Activated CD8-positive, alpha-beta T cell treated with anti-CD3 and anti-CD28 coated beads, Interleukin-2, amount 10 ng/mL, durations not matched to agents 7 days and 5 days (primary cell): ENCODE results near the gene IGSF21. TPM values are rescaled to one million over a fixed set of nuclear protein-coding genes. Genes with fewer than 3 reads are reported as not detected.

Experiments
- ATAC-seq: fragments of 150-1000 bp; cut with Tn5 transposase; one replicate; pipeline ENCODE4 v1.10.0; 2021; ENCODE audit warnings: moderate library complexity
- CTCF ChIA-PET: fragments of 350-600 bp; sonication (Branson Sonifier 250); formaldehyde crosslinking; loops from one replicate; lab custom pipeline; 2021; ENCODE audit warnings: antibody characterized with exemption; lab: Charles Lee
- POLR2A ChIA-PET: fragments of 350-600 bp; sonication (Branson Sonifier 250); formaldehyde crosslinking; loops from one replicate; lab custom pipeline; 2021; ENCODE audit warnings: antibody characterized with exemption; lab: Charles Lee
- DNase-seq: peaks from one replicate; pipeline ENCODE4 v3.0.0-alpha.2; 2020
- H3K27ac Mint-ChIP-seq: one replicate; pipeline ENCODE4 v1.8.0; 2021; ENCODE audit warnings: mild to moderate bottlenecking, mixed read lengths
- H3K27me3 Mint-ChIP-seq: one replicate; pipeline ENCODE4 v1.8.0; 2021; ENCODE audit warnings: low read depth, mixed read lengths
- H3K36me3 Mint-ChIP-seq: one replicate; pipeline ENCODE4 v1.8.0; 2021; ENCODE audit warnings: low read depth, mixed read lengths
- H3K4me1 Mint-ChIP-seq: one replicate; pipeline ENCODE4 v1.8.0; 2021; ENCODE audit warnings: low read depth, mixed read lengths
- H3K4me3 Mint-ChIP-seq: one replicate; pipeline ENCODE4 v1.8.0; 2021; ENCODE audit warnings: mild to moderate bottlenecking, mixed read lengths
- H3K9me3 Mint-ChIP-seq: one replicate; pipeline ENCODE4 v1.8.0; 2022; ENCODE audit warnings: mixed read lengths; ENCODE audit not compliant: insufficient read depth
- total RNA-seq, 2 experiments: library from RNA; stranded (reverse); gene quantifications; one replicate each; pipeline ENCODE4 v1.2.3, GENCODE V29; 2021

Gene IGSF21
- total RNA-seq, 2 experiments from 2014 or later: not detected

GRCh38 chr1:18288722-18289121 lies 181.1 kb downstream of the IGSF21 start:
- Mint-ChIP-seq H3K4me3 (no peak overlapping the region), H3K27ac (no peak overlapping the region), H3K4me1 (no peaks in the 10 kb centered on the region), H3K36me3 (no peaks in the 10 kb centered on the region), H3K9me3 (no peaks in the 10 kb centered on the region), H3K27me3 (no peaks in the 10 kb centered on the region)
- CTCF ChIA-PET: no interaction called here
- ATAC-seq (no peak), DNase-seq (no peak)
- POLR2A ChIA-PET: no interaction called here

GRCh38 chr1:18289597-18289996 lies 182.0 kb downstream of the IGSF21 start:
- Mint-ChIP-seq H3K4me3 (no peak overlapping the region), H3K27me3 (no peaks in the 10 kb centered on the region), H3K9me3 (no peaks in the 10 kb centered on the region), H3K4me1 (no peaks in the 10 kb centered on the region), H3K36me3 (no peaks in the 10 kb centered on the region), H3K27ac (no peak overlapping the region)
- DNase-seq (no peak), ATAC-seq (no peak)
- ChIA-PET CTCF (interaction anchor here (1.1 kb wide), 1 partner anchor 10 kb away, joined by 3 read pairs; no protein-coding TSS in a partner anchor), POLR2A (no interaction called here)

GRCh38 chr1:18290740-18291412 lies 183.3 kb downstream of the IGSF21 start:
- no peak overlapping the region for H3K4me3 Mint-ChIP-seq
- no peaks in the 10 kb centered on the region for H3K36me3 Mint-ChIP-seq
- POLR2A ChIA-PET: no interaction called here
- no peaks in the 10 kb centered on the region for H3K9me3 Mint-ChIP-seq
- no peak overlapping the region for H3K27ac Mint-ChIP-seq
- H3K27me3 Mint-ChIP-seq: peaks cover 3% of the 10 kb centered on the region
- no peak for DNase-seq
- CTCF ChIA-PET: interaction anchor here (1.1 kb wide), 1 partner anchor 9 kb away, joined by 3 read pairs; no protein-coding TSS in a partner anchor
- no peak for ATAC-seq
- no peaks in the 10 kb centered on the region for H3K4me1 Mint-ChIP-seq

- Mint-ChIP-seq H3K4me3 (no peak overlapping the region), H3K27me3 (peaks cover 3% of the 10 kb centered on the region), H3K27ac (no peak overlapping the region), H3K4me1 (no peaks in the 10 kb centered on the region), H3K9me3 (no peaks in the 10 kb centered on the region), H3K36me3 (no peaks in the 10 kb centered on the region)
- ATAC-seq: no peak
- no peak for DNase-seq
- CTCF ChIA-PET: no interaction called here
- POLR2A ChIA-PET: no interaction called here
Observed at GRCh38 chr1:18292531-18292930, 184.9 kb downstream of the IGSF21 start.

- ATAC-seq (no peak), DNase-seq (no peak)
- Mint-ChIP-seq H3K36me3 (no peaks in the 10 kb centered on the region), H3K27me3 (peaks cover 6% of the 10 kb centered on the region), H3K9me3 (no peaks in the 10 kb centered on the region), H3K4me1 (no peaks in the 10 kb centered on the region), H3K4me3 (no peak overlapping the region), H3K27ac (no peak overlapping the region)
- CTCF ChIA-PET: no interaction called here
- POLR2A ChIA-PET: no interaction called here
Observed at GRCh38 chr1:18293291-18293690, 185.7 kb downstream of the IGSF21 start.

- Mint-ChIP-seq H3K4me3 (no peak overlapping the region), H3K27me3 (peaks cover 6% of the 10 kb centered on the region), H3K9me3 (no peaks in the 10 kb centered on the region), H3K4me1 (no peaks in the 10 kb centered on the region), H3K27ac (no peak overlapping the region), H3K36me3 (no peaks in the 10 kb centered on the region)
- CTCF ChIA-PET: no interaction called here
- POLR2A ChIA-PET: no interaction called here
- DNase-seq (no peak), ATAC-seq (no peak)
Observed at GRCh38 chr1:18294437-18295176, 187.0 kb downstream of the IGSF21 start.

GRCh38 chr1:18297896-18298648 lies 190.5 kb downstream of the IGSF21 start:
- ATAC-seq: no peak
- Mint-ChIP-seq H3K27ac (no peak overlapping the region), H3K36me3 (no peaks in the 10 kb centered on the region), H3K4me3 (no peak overlapping the region), H3K4me1 (no peaks in the 10 kb centered on the region), H3K9me3 (no peaks in the 10 kb centered on the region), H3K27me3 (peaks cover 6% of the 10 kb centered on the region)
- ChIA-PET POLR2A (no interaction called here), CTCF (no interaction called here)
- DNase-seq: no peak

GRCh38 chr1:18299441-18300338 lies 192.1 kb downstream of the IGSF21 start:
- no peak for ATAC-seq
- H3K36me3 Mint-ChIP-seq: no peaks in the 10 kb centered on the region
- peak; percentile 27 for DNase-seq
- CTCF ChIA-PET: interaction anchor here (0.7 to 1.5 kb wide), 3 partner anchors 9 to 276 kb away, joined by 3 read pairs; no protein-coding TSS in a partner anchor
- POLR2A ChIA-PET: no interaction called here
- H3K27me3 Mint-ChIP-seq: peaks cover 6% of the 10 kb centered on the region
- H3K27ac Mint-ChIP-seq: no peak overlapping the region
- no peak overlapping the region for H3K4me3 Mint-ChIP-seq
- no peaks in the 10 kb centered on the region for H3K9me3 Mint-ChIP-seq
- H3K4me1 Mint-ChIP-seq: no peaks in the 10 kb centered on the region

GRCh38 chr1:18300376-18300775 lies 192.8 kb downstream of the IGSF21 start:
- CTCF ChIA-PET: no interaction called here
- DNase-seq: no peak

GRCh38 chr1:18302788-18303413 lies 195.3 kb downstream of the IGSF21 start:
- DNase-seq: peak; percentile 20
- ATAC-seq: no peak
- Mint-ChIP-seq H3K4me1 (no peaks in the 10 kb centered on the region), H3K4me3 (no peak overlapping the region), H3K36me3 (no peaks in the 10 kb centered on the region), H3K27ac (no peak overlapping the region), H3K27me3 (peaks cover under 1% of the 10 kb centered on the region), H3K9me3 (no peaks in the 10 kb centered on the region)
- CTCF ChIA-PET: interaction anchor here (1.8 kb wide), 1 partner anchor 279 kb away, joined by 5 read pairs; no protein-coding TSS in a partner anchor
- POLR2A ChIA-PET: no interaction called here

More at GRCh38 chr1:18300376-18300775, 192.8 kb downstream of the IGSF21 start:
- Mint-ChIP-seq H3K4me1 (no peaks in the 10 kb centered on the region), H3K4me3 (no peak overlapping the region), H3K9me3 (no peaks in the 10 kb centered on the region), H3K27me3 (peaks cover 3% of the 10 kb centered on the region), H3K27ac (no peak overlapping the region), H3K36me3 (no peaks in the 10 kb centered on the region)
- POLR2A ChIA-PET: no interaction called here
- no peak for ATAC-seq
